ENCODE results near the gene HPSE2. TPM values are rescaled to one million over a fixed set of nuclear protein-coding genes. Genes with fewer than 3 reads are reported as not detected.

The HPSE2 gene
- total and polyA plus RNA-seq, 4 donors: 0.05 TPM; not detected in 3

DNA sequence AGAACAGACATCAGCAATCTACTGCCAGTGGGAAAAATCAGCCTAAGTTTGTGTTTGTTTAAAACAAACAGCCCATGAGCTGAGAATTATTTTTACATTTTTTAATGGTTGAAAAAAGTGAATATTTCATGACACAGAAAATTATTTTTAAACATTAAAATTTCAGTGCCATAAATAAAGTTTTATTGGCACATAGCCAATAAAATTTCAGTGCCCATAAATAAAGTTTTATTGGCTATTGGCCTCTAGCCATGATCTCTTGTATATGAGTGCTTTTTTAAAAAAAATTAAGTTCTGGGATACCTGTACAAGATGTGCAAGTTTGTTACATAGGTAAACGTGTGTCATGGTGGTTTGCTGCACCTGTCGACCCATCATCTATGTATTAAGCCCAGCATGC is 305.9 kb downstream of the HPSE2 start:
- Histone ChIP-seq H3K4me3 (ENCODE audit: low read depth in 1 of 3, low read length in 3 of 3) (no peak overlapping the region), H3K9ac (ENCODE audit: low read depth in 1 of 2, low read length in 2 of 2) (no peak overlapping the region), H3K27ac (ENCODE audit: low read depth in 1 of 2, low read length in 2 of 2) (no peak overlapping the region), H3K4me1 (ENCODE audit: control insufficient read depth in 4 of 4, insufficient read depth in 4 of 4, low read length in 3 of 4) (no peaks in the 10 kb centered on the region), H3K9me3 (ENCODE audit: control insufficient read depth in 4 of 4, low read length in 3 of 4) (no peaks in the 10 kb centered on the region), H3K36me3 (ENCODE audit: control insufficient read depth in 4 of 4, insufficient read depth in 3 of 4, low read depth in 1 of 4, low read length in 3 of 4) (no peaks in the 10 kb centered on the region), H3K27me3 (ENCODE audit: control insufficient read depth in 4 of 4, insufficient read depth in 4 of 4, low read length in 3 of 4) (no peaks in the 10 kb centered on the region)
- 77% methylated on average over 2 of the region's 2 CpGs for WGBS
- TF ChIP-seq RAD21 (IDR thresholded peaks at IDR 0.05) (no peak), FOXA1 (IDR thresholded peaks at IDR 0.05) (no peak), NR2F2 (IDR thresholded peaks at IDR 0.05) (no peak)
- no peak for DNase-seq (ENCODE audit: low spot score)

DNA sequence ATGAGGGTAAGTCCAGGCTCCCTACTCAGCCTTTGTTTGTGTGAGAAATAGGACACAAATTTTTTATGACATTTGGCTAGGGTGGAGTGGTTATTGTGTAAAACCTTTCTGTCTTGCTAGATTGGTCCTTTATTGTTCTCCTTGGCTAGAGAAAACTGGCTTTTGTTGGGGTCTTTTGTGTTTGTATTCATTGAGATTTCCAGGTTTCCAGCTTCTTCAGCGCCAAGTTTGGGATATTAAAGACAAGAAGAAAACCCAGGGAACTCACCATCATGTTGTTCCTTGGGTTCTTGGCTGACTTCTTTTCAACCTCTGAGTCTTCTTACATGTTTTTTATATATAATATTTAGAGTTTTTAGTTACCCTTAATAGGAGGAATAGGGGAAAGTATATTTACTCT is 310.0 kb downstream of the HPSE2 start:
- Histone ChIP-seq H3K4me3 (ENCODE audit: low read depth in 1 of 3, low read length in 3 of 3) (no peak overlapping the region), H3K4me1 (ENCODE audit: control insufficient read depth in 4 of 4, insufficient read depth in 4 of 4, low read length in 3 of 4) (no peaks in the 10 kb centered on the region), H3K27ac (ENCODE audit: low read depth in 1 of 2, low read length in 2 of 2) (no peak overlapping the region), H3K27me3 (ENCODE audit: control insufficient read depth in 4 of 4, insufficient read depth in 4 of 4, low read length in 3 of 4) (peaks cover 0 to 4% (median 0%) of the 10 kb centered on the region in 4 donors), H3K9me3 (ENCODE audit: control insufficient read depth in 4 of 4, low read length in 3 of 4) (no peaks in the 10 kb centered on the region), H3K36me3 (ENCODE audit: control insufficient read depth in 4 of 4, insufficient read depth in 3 of 4, low read depth in 1 of 4, low read length in 3 of 4) (no peaks in the 10 kb centered on the region), H3K9ac (ENCODE audit: low read depth in 1 of 2, low read length in 2 of 2) (no peak overlapping the region)
- no peak for DNase-seq (ENCODE audit: low spot score)
- TF ChIP-seq NR2F2 (IDR thresholded peaks at IDR 0.05): no peak
- TF ChIP-seq MAX (IDR thresholded peaks at IDR 0.05): no peak
- TF ChIP-seq, protein P1, sequence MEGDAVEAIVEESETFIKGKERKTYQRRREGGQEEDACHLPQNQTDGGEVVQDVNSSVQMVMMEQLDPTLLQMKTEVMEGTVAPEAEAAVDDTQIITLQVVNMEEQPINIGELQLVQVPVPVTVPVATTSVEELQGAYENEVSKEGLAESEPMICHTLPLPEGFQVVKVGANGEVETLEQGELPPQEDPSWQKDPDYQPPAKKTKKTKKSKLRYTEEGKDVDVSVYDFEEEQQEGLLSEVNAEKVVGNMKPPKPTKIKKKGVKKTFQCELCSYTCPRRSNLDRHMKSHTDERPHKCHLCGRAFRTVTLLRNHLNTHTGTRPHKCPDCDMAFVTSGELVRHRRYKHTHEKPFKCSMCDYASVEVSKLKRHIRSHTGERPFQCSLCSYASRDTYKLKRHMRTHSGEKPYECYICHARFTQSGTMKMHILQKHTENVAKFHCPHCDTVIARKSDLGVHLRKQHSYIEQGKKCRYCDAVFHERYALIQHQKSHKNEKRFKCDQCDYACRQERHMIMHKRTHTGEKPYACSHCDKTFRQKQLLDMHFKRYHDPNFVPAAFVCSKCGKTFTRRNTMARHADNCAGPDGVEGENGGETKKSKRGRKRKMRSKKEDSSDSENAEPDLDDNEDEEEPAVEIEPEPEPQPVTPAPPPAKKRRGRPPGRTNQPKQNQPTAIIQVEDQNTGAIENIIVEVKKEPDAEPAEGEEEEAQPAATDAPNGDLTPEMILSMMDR (IDR thresholded peaks at IDR 0.05; ENCODE audit: low read depth, low read length, missing input control): no peak
- TF ChIP-seq SP1 (IDR thresholded peaks at IDR 0.05): no peak
- no peak for TF ChIP-seq JUND (IDR thresholded peaks at IDR 0.05)
- no peak for TF ChIP-seq FOXA2 (IDR thresholded peaks at IDR 0.05)
- no peak for TF ChIP-seq GABPA (IDR thresholded peaks at IDR 0.05 in 1 of 2, conservative IDR thresholded peaks at IDR 0.05 in 1 of 2)
- TF ChIP-seq REST (IDR thresholded peaks at IDR 0.05): no peak
- TF ChIP-seq HNF4G (IDR thresholded peaks at IDR 0.05): no peak
- TF ChIP-seq, protein P2, sequence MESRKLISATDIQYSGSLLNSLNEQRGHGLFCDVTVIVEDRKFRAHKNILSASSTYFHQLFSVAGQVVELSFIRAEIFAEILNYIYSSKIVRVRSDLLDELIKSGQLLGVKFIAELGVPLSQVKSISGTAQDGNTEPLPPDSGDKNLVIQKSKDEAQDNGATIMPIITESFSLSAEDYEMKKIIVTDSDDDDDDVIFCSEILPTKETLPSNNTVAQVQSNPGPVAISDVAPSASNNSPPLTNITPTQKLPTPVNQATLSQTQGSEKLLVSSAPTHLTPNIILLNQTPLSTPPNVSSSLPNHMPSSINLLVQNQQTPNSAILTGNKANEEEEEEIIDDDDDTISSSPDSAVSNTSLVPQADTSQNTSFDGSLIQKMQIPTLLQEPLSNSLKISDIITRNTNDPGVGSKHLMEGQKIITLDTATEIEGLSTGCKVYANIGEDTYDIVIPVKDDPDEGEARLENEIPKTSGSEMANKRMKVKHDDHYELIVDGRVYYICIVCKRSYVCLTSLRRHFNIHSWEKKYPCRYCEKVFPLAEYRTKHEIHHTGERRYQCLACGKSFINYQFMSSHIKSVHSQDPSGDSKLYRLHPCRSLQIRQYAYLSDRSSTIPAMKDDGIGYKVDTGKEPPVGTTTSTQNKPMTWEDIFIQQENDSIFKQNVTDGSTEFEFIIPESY (IDR thresholded peaks at IDR 0.05): no peak
- WGBS: 83% methylated on average over 1 of the region's 1 CpG
